Fibroblast of lung (primary cell): ENCODE results near the gene NSUN2. TPM values are rescaled to one million over a fixed set of nuclear protein-coding genes. Genes with fewer than 3 reads are reported as not detected.

ENCODE experiments used
- DNase-seq, 2 donors: peaks; one replicate each; pipeline versions ENCODE4 v3.0.0 to v3.0.0-alpha.2; 2010; ENCODE audit warnings: low read depth in 2 of 2
- H2AFZ ChIP-seq: 2 replicates; pipeline ENCODE4 v1.5.1; 2012; ENCODE audit warnings: low read length, control low read depth, inconsistent platforms
- H3K27ac ChIP-seq: 2 replicates; pipeline ENCODE4 v1.5.1; 2011; ENCODE audit warnings: low read length, control low read depth; ENCODE audit not compliant: insufficient read depth
- H3K27me3 ChIP-seq: 2 replicates; pipeline ENCODE4 v1.5.1; 2011; ENCODE audit warnings: mild to moderate bottlenecking, low read length; ENCODE audit not compliant: control insufficient read depth, insufficient read depth
- H3K36me3 ChIP-seq: 2 replicates; pipeline ENCODE4 v1.5.1; 2011; ENCODE audit warnings: low read length; ENCODE audit not compliant: control insufficient read depth, insufficient read depth
- H3K4me1 ChIP-seq: 2 replicates; pipeline ENCODE4 v1.5.1; 2011; ENCODE audit warnings: low read length; ENCODE audit not compliant: control insufficient read depth, insufficient read depth; ENCODE audit errors: extremely low read depth
- H3K4me2 ChIP-seq: 2 replicates; pipeline ENCODE4 v1.5.1; 2011; ENCODE audit warnings: low read length, control low read depth; ENCODE audit not compliant: insufficient read depth; ENCODE audit errors: extremely low read depth
- H3K4me3 ChIP-seq, 4 experiments: fragments of 200-600 bp in 1 of 4; sonication (generic) in 1 of 4; replicated peaks in 1 of 4; 2 replicates each; pipeline ENCODE4 v1.5.1; 2011 to 2016; ENCODE audit warnings: low read length in 4 of 4, low read depth in 3 of 4, mild to moderate bottlenecking in 3 of 4, control low read depth in 2 of 4, inconsistent platforms in 1 of 4, mixed read lengths in 1 of 4; ENCODE audit not compliant: insufficient read depth in 1 of 4; ENCODE audit errors: control extremely low read depth in 1 of 4
- H3K79me2 ChIP-seq: 2 replicates; pipeline ENCODE4 v1.5.1; 2012; ENCODE audit warnings: mild to moderate bottlenecking, low read length, inconsistent platforms; ENCODE audit not compliant: control insufficient read depth, insufficient read depth
- H3K9ac ChIP-seq: 2 replicates; pipeline ENCODE4 v1.5.1; 2011; ENCODE audit warnings: mild to moderate bottlenecking, low read length, control low read depth; ENCODE audit not compliant: insufficient read depth
- H3K9me3 ChIP-seq: 2 replicates; pipeline ENCODE4 v1.5.1; 2012; ENCODE audit warnings: low read depth, low read length; ENCODE audit not compliant: control insufficient read depth, insufficient read depth
- H4K20me1 ChIP-seq: 2 replicates; pipeline ENCODE4 v1.5.1; 2011; ENCODE audit warnings: low read length; ENCODE audit not compliant: control insufficient read depth, insufficient read depth; ENCODE audit errors: extremely low read depth
- CTCF ChIP-seq, 2 donors: IDR thresholded peaks in 1 of 2; conservative IDR thresholded peaks in 1 of 2; 1 replicate in 1 of 2; 2 replicates in 1 of 2; pipeline ENCODE4 v1.5.1; 2011 to 2012; ENCODE audit warnings: low read length in 2 of 2, control low read depth in 1 of 2, inconsistent platforms in 1 of 2, low read depth in 1 of 2, mild to moderate bottlenecking in 1 of 2
- EZH2 ChIP-seq: IDR thresholded peaks from 2 replicates; pipeline ENCODE4 v1.5.1; 2012; ENCODE audit warnings: low read length, control low read depth, mild to moderate bottlenecking; ENCODE audit errors: missing control alignments
- polyA plus RNA-seq, 2 donors: library from polyadenylated mRNA; depleted of rRNA in 1 of 2; stranded (reverse) in 1 of 2; unstranded in 1 of 2; fragments of >200 nt; gene quantifications; 2 replicates each; pipeline ENCODE4 v1.2.1, GENCODE V29; 2011 to 2012; ENCODE audit warnings: missing spikeins in 1 of 2
- total RNA-seq: library from RNA; depleted of rRNA; stranded (reverse); fragments of >200 nt; gene quantifications from 2 replicates; pipeline ENCODE4 v1.2.1, GENCODE V29; 2014

NSUN2 gene
- total and polyA plus RNA-seq, 2 donors (not counting 1 experiment from before 2014, with no cell fraction given) = 40.2 to 43.6 TPM

GRCh38 chr5:6592601-6593000 is 40.2 kb downstream of the NSUN2 start:
- no peaks in the 10 kb centered on the region for H3K9me3 ChIP-seq
- no peak overlapping the region for H2AFZ ChIP-seq
- H3K4me1 ChIP-seq = no peaks in the 10 kb centered on the region
- H3K79me2 ChIP-seq = no peaks in the 10 kb centered on the region
- no peak overlapping the region for H3K27ac ChIP-seq
- peak in 1 of 2 donors; percentile 12 for DNase-seq
- H3K36me3 ChIP-seq = peaks cover 2% of the 10 kb centered on the region
- H3K9ac ChIP-seq = no peak overlapping the region
- no peaks in the 10 kb centered on the region for H3K27me3 ChIP-seq
- no peak overlapping the region for H3K4me2 ChIP-seq
- no peaks in the 10 kb centered on the region for H4K20me1 ChIP-seq
- no peak overlapping the region for H3K4me3 ChIP-seq
- TF ChIP-seq CTCF (conservative IDR thresholded peaks at IDR 0.05 in 1 of 2, IDR thresholded peaks at IDR 0.05 in 1 of 2; ENCODE audit: low read depth in 1 of 2, low read length in 2 of 2) = no peak
- TF ChIP-seq EZH2 = no peak

GRCh38 chr5:6591671-6592288 is 41.1 kb downstream of the NSUN2 start:
- Histone ChIP-seq H4K20me1 (no peaks in the 10 kb centered on the region), H3K36me3 (no peaks in the 10 kb centered on the region), H3K27me3 (no peaks in the 10 kb centered on the region)

GRCh38 chr5:6590581-6590980 is 42.3 kb downstream of the NSUN2 start:
- H4K20me1 ChIP-seq = no peaks in the 10 kb centered on the region
- no peak overlapping the region for H2AFZ ChIP-seq
- no peak overlapping the region for H3K4me2 ChIP-seq
- no peaks in the 10 kb centered on the region for H3K36me3 ChIP-seq
- H3K27me3 ChIP-seq = no peaks in the 10 kb centered on the region
- no peak overlapping the region for H3K27ac ChIP-seq
- H3K79me2 ChIP-seq = no peaks in the 10 kb centered on the region
- no peak for DNase-seq
- H3K9me3 ChIP-seq = no peaks in the 10 kb centered on the region
- TF ChIP-seq CTCF (conservative IDR thresholded peaks at IDR 0.05 in 1 of 2, IDR thresholded peaks at IDR 0.05 in 1 of 2; ENCODE audit: low read depth in 1 of 2, low read length in 2 of 2) (no peak), EZH2 (no peak)
- H3K4me3 ChIP-seq = no peak overlapping the region
- H3K4me1 ChIP-seq = no peaks in the 10 kb centered on the region
- H3K9ac ChIP-seq = no peak overlapping the region

More at GRCh38 chr5:6591671-6592288, 41.1 kb downstream of the NSUN2 start:
- DNase-seq = no peak
- Histone ChIP-seq H3K79me2 (no peaks in the 10 kb centered on the region), H3K27ac (no peak overlapping the region), H3K4me2 (no peak overlapping the region), H3K4me1 (no peaks in the 10 kb centered on the region), H3K4me3 (no peak overlapping the region), H2AFZ (no peak overlapping the region), H3K9ac (no peak overlapping the region), H3K9me3 (no peaks in the 10 kb centered on the region)
- TF ChIP-seq CTCF (conservative IDR thresholded peaks at IDR 0.05 in 1 of 2, IDR thresholded peaks at IDR 0.05 in 1 of 2; ENCODE audit: low read depth in 1 of 2, low read length in 2 of 2) (no peak), EZH2 (no peak)
